ENCODE results near the gene GPC5. TPM values are rescaled to one million over a fixed set of nuclear protein-coding genes. Genes with fewer than 3 reads are reported as not detected.

Gene GPC5
- total RNA-seq, 2 donors from 2014 or later = 0.22 to 0.51 TPM

DNA sequence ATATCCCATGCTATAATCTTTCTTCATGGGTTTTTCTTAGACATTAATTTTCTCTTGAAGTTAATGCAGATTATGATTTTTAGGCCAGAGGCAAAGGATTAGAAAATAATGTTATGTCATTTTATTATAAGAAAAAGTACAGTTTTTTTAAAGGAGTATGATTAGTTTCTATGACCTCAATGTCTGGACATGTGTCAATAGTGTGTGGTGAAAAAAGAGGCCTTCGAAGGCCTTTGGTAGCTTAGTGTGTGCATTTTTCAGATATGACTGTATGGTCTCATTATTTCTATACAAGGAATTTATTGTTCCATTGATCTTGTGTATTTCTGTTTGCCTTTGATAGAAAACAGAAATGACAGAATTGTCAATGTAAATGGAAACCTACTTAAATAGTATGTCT lies 195.6 kb downstream of the GPC5 start:
- H3K9me3 ChIP-seq (ENCODE audit: control insufficient read depth, low read length) = no peaks in the 10 kb centered on the region
- H3K27me3 ChIP-seq (ENCODE audit: control insufficient read depth, insufficient read depth, low read length, poor library complexity, severe bottlenecking) = no peaks in the 10 kb centered on the region
- no peaks in the 10 kb centered on the region for H3K4me1 ChIP-seq (ENCODE audit: control insufficient read depth, insufficient read depth, low read length)
- no peak overlapping the region for H3K9ac ChIP-seq (ENCODE audit: extremely low read depth, low read length, poor library complexity, severe bottlenecking)
- no peak overlapping the region for H3K27ac ChIP-seq (ENCODE audit: low read depth, low read length)
- no peaks in the 10 kb centered on the region for H3K4me1 Mint-ChIP-seq
- H3K4me3 ChIP-seq (ENCODE audit: low read length) = no peak overlapping the region
- no peaks in the 10 kb centered on the region for H3K36me3 ChIP-seq (ENCODE audit: control insufficient read depth, insufficient read depth, low read length)
- H3K9me3 Mint-ChIP-seq = no peaks in the 10 kb centered on the region
- no peak for DNase-seq
- no peak overlapping the region for H3K4me3 Mint-ChIP-seq
- WGBS, 2 experiments (ENCODE audit: insufficient coverage in 1 of 2, insufficient read length in 1 of 2) = 100% methylated on average over 1 of the region's 1 CpG; no CpG with 5 or more reads in 1 of the 2 experiments
- H3K36me3 Mint-ChIP-seq (ENCODE audit: low read depth) = no peaks in the 10 kb centered on the region
- H3K27me3 Mint-ChIP-seq (ENCODE audit: insufficient read depth) = no peaks in the 10 kb centered on the region
- no peak overlapping the region for H3K27ac Mint-ChIP-seq
- TF ChIP-seq, protein P1, sequence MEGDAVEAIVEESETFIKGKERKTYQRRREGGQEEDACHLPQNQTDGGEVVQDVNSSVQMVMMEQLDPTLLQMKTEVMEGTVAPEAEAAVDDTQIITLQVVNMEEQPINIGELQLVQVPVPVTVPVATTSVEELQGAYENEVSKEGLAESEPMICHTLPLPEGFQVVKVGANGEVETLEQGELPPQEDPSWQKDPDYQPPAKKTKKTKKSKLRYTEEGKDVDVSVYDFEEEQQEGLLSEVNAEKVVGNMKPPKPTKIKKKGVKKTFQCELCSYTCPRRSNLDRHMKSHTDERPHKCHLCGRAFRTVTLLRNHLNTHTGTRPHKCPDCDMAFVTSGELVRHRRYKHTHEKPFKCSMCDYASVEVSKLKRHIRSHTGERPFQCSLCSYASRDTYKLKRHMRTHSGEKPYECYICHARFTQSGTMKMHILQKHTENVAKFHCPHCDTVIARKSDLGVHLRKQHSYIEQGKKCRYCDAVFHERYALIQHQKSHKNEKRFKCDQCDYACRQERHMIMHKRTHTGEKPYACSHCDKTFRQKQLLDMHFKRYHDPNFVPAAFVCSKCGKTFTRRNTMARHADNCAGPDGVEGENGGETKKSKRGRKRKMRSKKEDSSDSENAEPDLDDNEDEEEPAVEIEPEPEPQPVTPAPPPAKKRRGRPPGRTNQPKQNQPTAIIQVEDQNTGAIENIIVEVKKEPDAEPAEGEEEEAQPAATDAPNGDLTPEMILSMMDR (conservative IDR thresholded peaks at IDR 0.05) = no peak

DNA sequence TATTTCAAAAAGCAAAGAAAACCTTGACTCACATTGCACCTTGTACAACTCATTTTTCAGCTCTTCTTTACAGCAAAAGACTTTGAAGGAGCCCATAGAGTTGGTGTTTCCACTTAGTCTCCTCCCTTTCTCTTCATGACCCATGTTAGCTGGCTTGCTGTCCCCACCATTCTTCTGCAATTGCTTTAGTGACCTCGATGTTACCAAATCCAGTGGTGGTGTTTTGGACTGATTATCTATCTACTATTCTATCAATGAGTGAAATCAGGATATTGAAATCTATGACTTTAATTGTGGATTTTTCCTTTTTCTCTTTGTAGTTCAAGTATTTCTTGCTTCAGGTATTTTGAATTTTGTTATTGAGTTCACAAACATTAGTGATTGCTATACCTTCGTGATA lies 197.3 kb downstream of the GPC5 start:
- Mint-ChIP-seq H3K27ac (no peak overlapping the region), H3K4me3 (no peak overlapping the region), H3K9me3 (no peaks in the 10 kb centered on the region), H3K36me3 (ENCODE audit: low read depth) (no peaks in the 10 kb centered on the region), H3K4me1 (no peaks in the 10 kb centered on the region), H3K27me3 (ENCODE audit: insufficient read depth) (no peaks in the 10 kb centered on the region)
- Histone ChIP-seq H3K27me3 (ENCODE audit: control insufficient read depth, insufficient read depth, low read length, poor library complexity, severe bottlenecking) (no peaks in the 10 kb centered on the region), H3K36me3 (ENCODE audit: control insufficient read depth, insufficient read depth, low read length) (no peaks in the 10 kb centered on the region), H3K27ac (ENCODE audit: low read depth, low read length) (no peak overlapping the region), H3K4me1 (ENCODE audit: control insufficient read depth, insufficient read depth, low read length) (no peaks in the 10 kb centered on the region), H3K4me3 (ENCODE audit: low read length) (no peak overlapping the region), H3K9me3 (ENCODE audit: control insufficient read depth, low read length) (no peaks in the 10 kb centered on the region), H3K9ac (ENCODE audit: extremely low read depth, low read length, poor library complexity, severe bottlenecking) (no peak overlapping the region)
- DNase-seq = no peak
- TF ChIP-seq, protein P1 (conservative IDR thresholded peaks at IDR 0.05) = no peak
- 100% methylated on average over 1 of the region's 2 CpGs; no CpG with 5 or more reads in 1 of the 2 experiments for WGBS, 2 experiments (ENCODE audit: insufficient coverage in 1 of 2, insufficient read length in 1 of 2)

DNA sequence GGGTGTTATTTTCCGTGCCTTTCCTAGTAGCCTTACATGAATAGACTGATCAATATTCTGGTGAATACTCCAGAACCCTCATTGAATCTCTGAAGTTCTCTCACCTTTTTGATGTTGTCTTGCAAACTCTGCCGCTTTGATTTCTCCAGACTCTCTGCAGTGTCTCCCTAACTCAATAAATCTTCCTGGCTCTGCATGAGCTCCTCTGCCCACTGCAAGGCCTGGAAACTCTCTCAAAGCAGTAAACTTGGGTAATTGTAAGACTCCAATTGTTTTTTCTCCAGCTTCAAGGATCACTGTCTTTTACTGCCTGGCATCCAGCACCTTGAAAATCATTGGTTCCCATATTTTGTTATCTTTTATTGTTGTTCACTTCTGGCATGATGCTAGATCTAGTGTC lies 198.4 kb downstream of the GPC5 start:
- WGBS, 2 experiments (ENCODE audit: insufficient coverage in 1 of 2, insufficient read length in 1 of 2) = 93 to 96% methylated on average over 2 of the region's 2 CpGs
- no peak overlapping the region for H3K4me3 Mint-ChIP-seq
- Histone ChIP-seq H3K4me1 (ENCODE audit: control insufficient read depth, insufficient read depth, low read length) (no peaks in the 10 kb centered on the region), H3K27me3 (ENCODE audit: control insufficient read depth, insufficient read depth, low read length, poor library complexity, severe bottlenecking) (no peaks in the 10 kb centered on the region), H3K9ac (ENCODE audit: extremely low read depth, low read length, poor library complexity, severe bottlenecking) (no peak overlapping the region), H3K9me3 (ENCODE audit: control insufficient read depth, low read length) (no peaks in the 10 kb centered on the region), H3K36me3 (ENCODE audit: control insufficient read depth, insufficient read depth, low read length) (no peaks in the 10 kb centered on the region), H3K4me3 (ENCODE audit: low read length) (no peak overlapping the region), H3K27ac (ENCODE audit: low read depth, low read length) (no peak overlapping the region)
- no peaks in the 10 kb centered on the region for H3K4me1 Mint-ChIP-seq
- no peaks in the 10 kb centered on the region for H3K27me3 Mint-ChIP-seq (ENCODE audit: insufficient read depth)
- DNase-seq = no peak
- TF ChIP-seq, protein P1 (conservative IDR thresholded peaks at IDR 0.05) = no peak
- no peaks in the 10 kb centered on the region for H3K9me3 Mint-ChIP-seq
- no peaks in the 10 kb centered on the region for H3K36me3 Mint-ChIP-seq (ENCODE audit: low read depth)
- H3K27ac Mint-ChIP-seq = no peak overlapping the region
